H1 (cell line): ENCODE results near the gene CDKN3.

Experiments used
- CEBPB ChIP-seq: IDR thresholded peaks from 2 replicates; pipeline ENCODE4 v1.6.1; 2012; ENCODE audit warnings: low read depth, low read length
- CHD2 ChIP-seq: IDR thresholded peaks from 2 replicates; pipeline ENCODE4 v1.6.1; 2012; ENCODE audit warnings: low read length, improper control_type of control experiment
- CTCF ChIP-seq, 3 experiments: IDR thresholded peaks; 1 replicate in 2 of 3; 2 replicates in 1 of 3; pipeline versions ENCODE4 v1.5.1 to v1.6.1; 2011; ENCODE audit warnings: low read length in 3 of 3, mild to moderate bottlenecking in 3 of 3, inconsistent platforms in 2 of 3, low read depth in 1 of 3, moderate library complexity in 1 of 3; ENCODE audit not compliant: insufficient read depth in 1 of 3; ENCODE audit errors: control extremely low read depth in 1 of 3
- EZH2 ChIP-seq: fragments of 200-600 bp; sonication (generic); IDR thresholded peaks from 2 replicates; pipeline ENCODE4 v1.7.1; 2012; ENCODE audit warnings: low read depth, mild to moderate bottlenecking, moderate library complexity, low read length, inconsistent platforms; ENCODE audit not compliant: severe bottlenecking
- POLR2A ChIP-seq, 2 experiments: IDR thresholded peaks; 1 replicate in 1 of 2; 2 replicates in 1 of 2; pipeline ENCODE4 v1.6.1; 2011; ENCODE audit warnings: low read depth in 2 of 2, low read length in 2 of 2, mild to moderate bottlenecking in 2 of 2; ENCODE audit errors: control extremely low read depth in 1 of 2
- POLR2AphosphoS5 ChIP-seq: IDR thresholded peaks from 2 replicates; pipeline ENCODE4 v1.6.1; 2011; ENCODE audit warnings: low read depth, low read length
- RAD21 ChIP-seq, 2 experiments: IDR thresholded peaks in 1 of 2; conservative IDR thresholded peaks in 1 of 2; 2 replicates each; pipeline ENCODE4 v1.6.1; 2011; ENCODE audit warnings: low read depth in 2 of 2, low read length in 2 of 2, improper control_type of control experiment in 1 of 2, inconsistent platforms in 1 of 2, mild to moderate bottlenecking in 1 of 2, moderate library complexity in 1 of 2
- SIN3A ChIP-seq, 2 experiments: IDR thresholded peaks in 1 of 2; conservative IDR thresholded peaks in 1 of 2; 2 replicates each; pipeline ENCODE4 v1.6.1; 2011 to 2012; ENCODE audit warnings: low read length in 2 of 2, improper control_type of control experiment in 1 of 2, low read depth in 1 of 2, mild to moderate bottlenecking in 1 of 2
- SIX5 ChIP-seq: IDR thresholded peaks from 2 replicates; pipeline ENCODE4 v1.6.1; 2011; ENCODE audit warnings: mild to moderate bottlenecking, low read depth, low read length
- SP1 ChIP-seq: IDR thresholded peaks from 2 replicates; pipeline ENCODE4 v1.6.1; 2011; ENCODE audit warnings: low read depth, low read length
- SUZ12 ChIP-seq: fragments of 200-600 bp; sonication (generic); IDR thresholded peaks from 2 replicates; pipeline ENCODE4 v1.6.1; 2012; ENCODE audit warnings: mild to moderate bottlenecking, inconsistent platforms, low read length, moderate library complexity, mixed read lengths
- ZNF274 ChIP-seq: IDR thresholded peaks from 2 replicates; pipeline ENCODE4 v1.7.0; 2012; ENCODE audit warnings: low read length, borderline replicate concordance; ENCODE audit errors: extremely low read depth
- TF ChIP-seq, protein P1 (sequence below): IDR thresholded peaks from 2 replicates; pipeline ENCODE4 v1.6.1; 2012; ENCODE audit warnings: inconsistent platforms
- TF ChIP-seq, protein P2 (sequence below): fragments of 300-600 bp; sonication (generic); IDR thresholded peaks from 2 replicates; pipeline ENCODE4 v1.7.1; 2012; ENCODE audit warnings: low read length, moderate library complexity, mild to moderate bottlenecking, inconsistent platforms; ENCODE audit not compliant: insufficient replicate concordance

DNA sequence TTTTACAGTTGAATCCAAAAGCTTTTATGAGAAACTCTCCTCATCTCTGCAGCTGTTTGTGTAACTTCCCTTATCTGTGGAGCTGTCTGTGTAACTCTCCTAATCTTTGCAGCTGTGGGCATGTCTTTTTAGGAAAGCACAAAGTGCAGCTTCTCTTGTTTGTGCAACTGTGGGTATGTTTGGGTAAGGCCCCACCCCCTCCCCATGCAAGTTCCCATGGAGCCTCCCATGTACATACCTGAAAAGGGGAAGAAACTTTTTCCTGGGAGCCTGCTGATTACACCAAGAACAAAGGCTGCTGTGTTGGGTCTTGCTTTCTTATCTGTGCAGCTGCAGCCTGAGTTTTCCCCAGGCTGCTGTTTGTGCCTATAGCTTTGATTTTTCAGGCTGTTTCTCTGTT is 42.7 kb upstream of the CDKN3 start:
- TF ChIP-seq CEBPB (no peak), CTCF (IDR thresholded peaks at IDR 0.05; ENCODE audit: control extremely low read depth in 1 of 3, insufficient read depth in 1 of 3, low read depth in 1 of 3, low read length in 3 of 3) (no peak), SIN3A (conservative IDR thresholded peaks at IDR 0.05 in 1 of 2, IDR thresholded peaks at IDR 0.05 in 1 of 2; ENCODE audit: low read depth in 1 of 2, low read length in 2 of 2) (no peak), EZH2 (no peak), POLR2AphosphoS5 (no peak), ZNF274 (no peak), POLR2A (IDR thresholded peaks at IDR 0.05; ENCODE audit: control extremely low read depth in 1 of 2, low read depth in 2 of 2, low read length in 2 of 2) (no peak), RAD21 (IDR thresholded peaks at IDR 0.05 in 1 of 2, conservative IDR thresholded peaks at IDR 0.05 in 1 of 2; ENCODE audit: low read depth in 2 of 2, low read length in 2 of 2) (no peak), SIX5 (no peak), CHD2 (no peak), SP1 (no peak), SUZ12 (no peak)
- TF ChIP-seq, protein P1, sequence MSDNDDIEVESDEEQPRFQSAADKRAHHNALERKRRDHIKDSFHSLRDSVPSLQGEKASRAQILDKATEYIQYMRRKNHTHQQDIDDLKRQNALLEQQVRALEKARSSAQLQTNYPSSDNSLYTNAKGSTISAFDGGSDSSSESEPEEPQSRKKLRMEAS: no peak
- TF ChIP-seq, protein P2, sequence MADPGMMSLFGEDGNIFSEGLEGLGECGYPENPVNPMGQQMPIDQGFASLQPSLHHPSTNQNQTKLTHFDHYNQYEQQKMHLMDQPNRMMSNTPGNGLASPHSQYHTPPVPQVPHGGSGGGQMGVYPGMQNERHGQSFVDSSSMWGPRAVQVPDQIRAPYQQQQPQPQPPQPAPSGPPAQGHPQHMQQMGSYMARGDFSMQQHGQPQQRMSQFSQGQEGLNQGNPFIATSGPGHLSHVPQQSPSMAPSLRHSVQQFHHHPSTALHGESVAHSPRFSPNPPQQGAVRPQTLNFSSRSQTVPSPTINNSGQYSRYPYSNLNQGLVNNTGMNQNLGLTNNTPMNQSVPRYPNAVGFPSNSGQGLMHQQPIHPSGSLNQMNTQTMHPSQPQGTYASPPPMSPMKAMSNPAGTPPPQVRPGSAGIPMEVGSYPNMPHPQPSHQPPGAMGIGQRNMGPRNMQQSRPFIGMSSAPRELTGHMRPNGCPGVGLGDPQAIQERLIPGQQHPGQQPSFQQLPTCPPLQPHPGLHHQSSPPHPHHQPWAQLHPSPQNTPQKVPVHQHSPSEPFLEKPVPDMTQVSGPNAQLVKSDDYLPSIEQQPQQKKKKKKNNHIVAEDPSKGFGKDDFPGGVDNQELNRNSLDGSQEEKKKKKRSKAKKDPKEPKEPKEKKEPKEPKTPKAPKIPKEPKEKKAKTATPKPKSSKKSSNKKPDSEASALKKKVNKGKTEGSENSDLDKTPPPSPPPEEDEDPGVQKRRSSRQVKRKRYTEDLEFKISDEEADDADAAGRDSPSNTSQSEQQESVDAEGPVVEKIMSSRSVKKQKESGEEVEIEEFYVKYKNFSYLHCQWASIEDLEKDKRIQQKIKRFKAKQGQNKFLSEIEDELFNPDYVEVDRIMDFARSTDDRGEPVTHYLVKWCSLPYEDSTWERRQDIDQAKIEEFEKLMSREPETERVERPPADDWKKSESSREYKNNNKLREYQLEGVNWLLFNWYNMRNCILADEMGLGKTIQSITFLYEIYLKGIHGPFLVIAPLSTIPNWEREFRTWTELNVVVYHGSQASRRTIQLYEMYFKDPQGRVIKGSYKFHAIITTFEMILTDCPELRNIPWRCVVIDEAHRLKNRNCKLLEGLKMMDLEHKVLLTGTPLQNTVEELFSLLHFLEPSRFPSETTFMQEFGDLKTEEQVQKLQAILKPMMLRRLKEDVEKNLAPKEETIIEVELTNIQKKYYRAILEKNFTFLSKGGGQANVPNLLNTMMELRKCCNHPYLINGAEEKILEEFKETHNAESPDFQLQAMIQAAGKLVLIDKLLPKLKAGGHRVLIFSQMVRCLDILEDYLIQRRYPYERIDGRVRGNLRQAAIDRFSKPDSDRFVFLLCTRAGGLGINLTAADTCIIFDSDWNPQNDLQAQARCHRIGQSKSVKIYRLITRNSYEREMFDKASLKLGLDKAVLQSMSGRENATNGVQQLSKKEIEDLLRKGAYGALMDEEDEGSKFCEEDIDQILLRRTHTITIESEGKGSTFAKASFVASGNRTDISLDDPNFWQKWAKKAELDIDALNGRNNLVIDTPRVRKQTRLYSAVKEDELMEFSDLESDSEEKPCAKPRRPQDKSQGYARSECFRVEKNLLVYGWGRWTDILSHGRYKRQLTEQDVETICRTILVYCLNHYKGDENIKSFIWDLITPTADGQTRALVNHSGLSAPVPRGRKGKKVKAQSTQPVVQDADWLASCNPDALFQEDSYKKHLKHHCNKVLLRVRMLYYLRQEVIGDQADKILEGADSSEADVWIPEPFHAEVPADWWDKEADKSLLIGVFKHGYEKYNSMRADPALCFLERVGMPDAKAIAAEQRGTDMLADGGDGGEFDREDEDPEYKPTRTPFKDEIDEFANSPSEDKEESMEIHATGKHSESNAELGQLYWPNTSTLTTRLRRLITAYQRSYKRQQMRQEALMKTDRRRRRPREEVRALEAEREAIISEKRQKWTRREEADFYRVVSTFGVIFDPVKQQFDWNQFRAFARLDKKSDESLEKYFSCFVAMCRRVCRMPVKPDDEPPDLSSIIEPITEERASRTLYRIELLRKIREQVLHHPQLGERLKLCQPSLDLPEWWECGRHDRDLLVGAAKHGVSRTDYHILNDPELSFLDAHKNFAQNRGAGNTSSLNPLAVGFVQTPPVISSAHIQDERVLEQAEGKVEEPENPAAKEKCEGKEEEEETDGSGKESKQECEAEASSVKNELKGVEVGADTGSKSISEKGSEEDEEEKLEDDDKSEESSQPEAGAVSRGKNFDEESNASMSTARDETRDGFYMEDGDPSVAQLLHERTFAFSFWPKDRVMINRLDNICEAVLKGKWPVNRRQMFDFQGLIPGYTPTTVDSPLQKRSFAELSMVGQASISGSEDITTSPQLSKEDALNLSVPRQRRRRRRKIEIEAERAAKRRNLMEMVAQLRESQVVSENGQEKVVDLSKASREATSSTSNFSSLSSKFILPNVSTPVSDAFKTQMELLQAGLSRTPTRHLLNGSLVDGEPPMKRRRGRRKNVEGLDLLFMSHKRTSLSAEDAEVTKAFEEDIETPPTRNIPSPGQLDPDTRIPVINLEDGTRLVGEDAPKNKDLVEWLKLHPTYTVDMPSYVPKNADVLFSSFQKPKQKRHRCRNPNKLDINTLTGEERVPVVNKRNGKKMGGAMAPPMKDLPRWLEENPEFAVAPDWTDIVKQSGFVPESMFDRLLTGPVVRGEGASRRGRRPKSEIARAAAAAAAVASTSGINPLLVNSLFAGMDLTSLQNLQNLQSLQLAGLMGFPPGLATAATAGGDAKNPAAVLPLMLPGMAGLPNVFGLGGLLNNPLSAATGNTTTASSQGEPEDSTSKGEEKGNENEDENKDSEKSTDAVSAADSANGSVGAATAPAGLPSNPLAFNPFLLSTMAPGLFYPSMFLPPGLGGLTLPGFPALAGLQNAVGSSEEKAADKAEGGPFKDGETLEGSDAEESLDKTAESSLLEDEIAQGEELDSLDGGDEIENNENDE: no peak
